Right lobe of liver (tissue), 4 donors: Measurements from ENCODE around the gene VPS35L.

ENCODE experiments used
- POLR2A ChIP-seq: fragments of 450-650 bp; IDR thresholded peaks from one replicate; pipeline ENCODE4 v1.6.1; 2017; ENCODE audit warnings: antibody characterized with exemption, mild to moderate bottlenecking
- TF ChIP-seq, protein P1 (sequence below), 4 donors: fragments of 200-600 bp in 3 of 4; fragments of 450-650 bp in 1 of 4; IDR thresholded peaks; one replicate each; pipeline versions ENCODE4 v1.5.1 to v1.8.0; 2016 to 2022; ENCODE audit warnings: antibody characterized with exemption in 4 of 4, mild to moderate bottlenecking in 2 of 4
- donor health status: DM: no; HTN: no; CAD: no.
- donor health status: DM: no; HTN: no; CAD: no.
- donor health status: DM: no; HTN: yes; CAD: no.

DNA sequence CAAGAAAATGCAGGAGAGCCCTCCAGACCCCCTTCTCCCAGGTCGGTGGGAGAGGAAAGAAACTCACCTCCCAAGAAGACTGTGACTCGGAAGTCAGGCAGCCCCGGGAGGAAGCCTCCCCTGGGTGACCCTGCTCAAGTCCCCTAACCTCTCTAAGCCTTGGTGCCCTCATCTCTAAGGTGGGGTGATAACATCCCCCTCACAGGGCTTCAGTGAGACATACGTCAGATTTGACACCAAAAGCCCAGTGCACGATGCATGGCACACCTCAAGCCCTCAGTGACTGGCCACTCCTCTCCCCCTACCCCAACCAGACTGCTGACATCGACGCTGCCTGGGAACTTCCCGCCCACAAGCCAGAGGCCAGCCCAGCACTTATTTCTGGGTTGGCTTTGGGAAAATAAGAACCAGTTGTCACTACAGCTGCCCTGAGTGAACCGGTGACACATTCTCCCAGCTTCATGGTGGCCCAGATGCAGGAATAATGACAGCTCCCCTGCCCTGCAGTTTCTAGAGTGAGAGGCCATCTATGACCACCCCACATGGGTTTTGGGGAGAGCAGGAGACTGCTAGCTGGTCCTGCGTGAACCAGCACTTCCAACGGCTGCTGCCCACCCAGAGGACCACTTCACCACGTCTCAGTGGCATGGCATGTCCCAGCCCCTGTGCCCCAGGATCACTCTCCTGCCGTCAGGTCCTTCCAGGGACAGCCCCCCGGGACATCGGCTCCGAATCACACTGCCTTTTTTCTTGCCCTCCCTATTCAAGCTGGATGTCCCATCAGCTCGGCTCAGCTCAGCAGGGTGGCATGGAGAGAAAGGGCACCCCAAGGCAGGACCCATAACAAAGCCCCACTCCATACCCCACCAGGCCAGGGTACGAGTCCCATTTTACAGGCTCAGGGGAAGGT lies 153.0 kb downstream of the VPS35L start:
- TF ChIP-seq, protein P1, sequence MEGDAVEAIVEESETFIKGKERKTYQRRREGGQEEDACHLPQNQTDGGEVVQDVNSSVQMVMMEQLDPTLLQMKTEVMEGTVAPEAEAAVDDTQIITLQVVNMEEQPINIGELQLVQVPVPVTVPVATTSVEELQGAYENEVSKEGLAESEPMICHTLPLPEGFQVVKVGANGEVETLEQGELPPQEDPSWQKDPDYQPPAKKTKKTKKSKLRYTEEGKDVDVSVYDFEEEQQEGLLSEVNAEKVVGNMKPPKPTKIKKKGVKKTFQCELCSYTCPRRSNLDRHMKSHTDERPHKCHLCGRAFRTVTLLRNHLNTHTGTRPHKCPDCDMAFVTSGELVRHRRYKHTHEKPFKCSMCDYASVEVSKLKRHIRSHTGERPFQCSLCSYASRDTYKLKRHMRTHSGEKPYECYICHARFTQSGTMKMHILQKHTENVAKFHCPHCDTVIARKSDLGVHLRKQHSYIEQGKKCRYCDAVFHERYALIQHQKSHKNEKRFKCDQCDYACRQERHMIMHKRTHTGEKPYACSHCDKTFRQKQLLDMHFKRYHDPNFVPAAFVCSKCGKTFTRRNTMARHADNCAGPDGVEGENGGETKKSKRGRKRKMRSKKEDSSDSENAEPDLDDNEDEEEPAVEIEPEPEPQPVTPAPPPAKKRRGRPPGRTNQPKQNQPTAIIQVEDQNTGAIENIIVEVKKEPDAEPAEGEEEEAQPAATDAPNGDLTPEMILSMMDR (IDR thresholded peaks at IDR 0.05) = no peak
- no peak for TF ChIP-seq POLR2A
